Dendritic cell treated with granulocyte-macrophage colony-stimulating factor and Interleukin-4, amounts not matched to agents 40 ng/mL and 50 ng/mL, for 4 days (primary cell): Measurements from ENCODE around the gene NOP9.

Experiments used
- H3K27ac Mint-ChIP-seq: one replicate; pipeline ENCODE4 v1.8.0; 2022; ENCODE audit warnings: mild to moderate bottlenecking, mixed read lengths
- H3K27me3 Mint-ChIP-seq: one replicate; pipeline ENCODE4 v1.8.0; 2022; ENCODE audit warnings: mild to moderate bottlenecking, mixed read lengths
- H3K36me3 Mint-ChIP-seq: one replicate; pipeline ENCODE4 v1.8.0; 2022; ENCODE audit warnings: low read depth, mixed read lengths
- H3K4me1 Mint-ChIP-seq: one replicate; pipeline ENCODE4 v1.8.0; 2022; ENCODE audit warnings: low read depth, mixed read lengths
- H3K4me3 Mint-ChIP-seq: one replicate; pipeline ENCODE4 v1.8.0; 2022; ENCODE audit warnings: mild to moderate bottlenecking, moderate library complexity, mixed read lengths
- H3K9me3 Mint-ChIP-seq: one replicate; pipeline ENCODE4 v1.8.0; 2022; ENCODE audit warnings: mixed read lengths
- intact Hi-C: fragments of 100-400 bp; cut with micrococcal nuclease; formaldehyde crosslinking; loops from one replicate; pipeline ENCODE4 v1.15.0; 2022

The NOP9 gene

GRCh38 chr14:24260026-24260779 lies 39.4 kb upstream of the NOP9 start:
- no peaks in the 10 kb centered on the region for H3K9me3 Mint-ChIP-seq
- no peaks in the 10 kb centered on the region for H3K4me1 Mint-ChIP-seq
- H3K27ac Mint-ChIP-seq = no peak overlapping the region
- H3K4me3 Mint-ChIP-seq = no peak overlapping the region
- H3K36me3 Mint-ChIP-seq = peaks cover 67% of the 10 kb centered on the region
- no peaks in the 10 kb centered on the region for H3K27me3 Mint-ChIP-seq
- intact Hi-C loops = no loop called here

DNA sequence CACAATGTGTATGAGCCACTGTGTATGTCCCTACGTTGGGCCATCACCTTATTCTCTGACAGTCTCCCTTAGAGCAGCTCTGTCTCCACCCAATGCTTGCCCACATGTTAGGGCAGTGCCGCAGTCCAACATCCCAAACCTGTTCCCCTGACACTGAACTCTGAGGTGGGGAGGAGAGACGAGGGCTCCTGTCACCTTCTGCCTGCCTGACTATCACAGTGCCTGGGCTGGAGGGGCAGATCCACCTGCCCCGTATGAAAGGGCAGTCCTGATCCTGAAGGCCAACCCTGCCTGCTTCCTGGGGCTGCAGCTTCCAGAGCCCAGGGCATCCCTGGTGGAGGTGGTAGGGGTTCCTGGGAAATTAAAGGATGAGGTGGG lies 38.9 kb upstream of the NOP9 start:
- Mint-ChIP-seq H3K4me3 (no peak overlapping the region), H3K4me1 (peaks cover 1% of the 10 kb centered on the region), H3K9me3 (no peaks in the 10 kb centered on the region), H3K27ac (no peak overlapping the region), H3K36me3 (peaks cover 62% of the 10 kb centered on the region), H3K27me3 (no peaks in the 10 kb centered on the region)
- intact Hi-C loops = no loop called here

GRCh38 chr14:24261256-24261968 lies 38.2 kb upstream of the NOP9 start:
- intact Hi-C loops = no loop called here
- Mint-ChIP-seq H3K4me3 (no peak overlapping the region), H3K4me1 (peaks cover 8% of the 10 kb centered on the region), H3K36me3 (peaks cover 64% of the 10 kb centered on the region), H3K27ac (no peak overlapping the region), H3K9me3 (no peaks in the 10 kb centered on the region), H3K27me3 (no peaks in the 10 kb centered on the region)

DNA sequence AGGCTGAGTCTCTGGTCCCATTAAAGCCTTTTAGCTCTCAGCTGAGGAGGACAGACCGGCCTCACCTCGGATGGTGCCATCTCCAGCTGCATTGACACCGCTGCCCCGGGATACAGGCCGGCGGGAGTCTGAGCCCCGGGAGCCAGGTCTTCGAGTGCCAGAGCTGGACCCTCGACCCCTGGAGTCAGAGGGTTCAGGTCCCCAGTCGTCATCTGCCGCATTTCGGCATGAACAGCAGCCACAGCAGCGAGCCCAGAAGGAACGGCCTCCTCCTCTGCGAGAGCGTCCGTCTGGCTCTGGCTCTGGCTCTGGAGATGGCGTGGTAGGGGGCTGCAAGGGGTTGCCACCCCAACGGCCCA lies 37.7 kb upstream of the NOP9 start:
- Mint-ChIP-seq H3K27me3 (no peaks in the 10 kb centered on the region), H3K36me3 (peaks cover 66% of the 10 kb centered on the region), H3K4me1 (peaks cover 13% of the 10 kb centered on the region), H3K9me3 (no peaks in the 10 kb centered on the region), H3K27ac (no peak overlapping the region), H3K4me3 (no peak overlapping the region)
- intact Hi-C loops = no loop called here

DNA sequence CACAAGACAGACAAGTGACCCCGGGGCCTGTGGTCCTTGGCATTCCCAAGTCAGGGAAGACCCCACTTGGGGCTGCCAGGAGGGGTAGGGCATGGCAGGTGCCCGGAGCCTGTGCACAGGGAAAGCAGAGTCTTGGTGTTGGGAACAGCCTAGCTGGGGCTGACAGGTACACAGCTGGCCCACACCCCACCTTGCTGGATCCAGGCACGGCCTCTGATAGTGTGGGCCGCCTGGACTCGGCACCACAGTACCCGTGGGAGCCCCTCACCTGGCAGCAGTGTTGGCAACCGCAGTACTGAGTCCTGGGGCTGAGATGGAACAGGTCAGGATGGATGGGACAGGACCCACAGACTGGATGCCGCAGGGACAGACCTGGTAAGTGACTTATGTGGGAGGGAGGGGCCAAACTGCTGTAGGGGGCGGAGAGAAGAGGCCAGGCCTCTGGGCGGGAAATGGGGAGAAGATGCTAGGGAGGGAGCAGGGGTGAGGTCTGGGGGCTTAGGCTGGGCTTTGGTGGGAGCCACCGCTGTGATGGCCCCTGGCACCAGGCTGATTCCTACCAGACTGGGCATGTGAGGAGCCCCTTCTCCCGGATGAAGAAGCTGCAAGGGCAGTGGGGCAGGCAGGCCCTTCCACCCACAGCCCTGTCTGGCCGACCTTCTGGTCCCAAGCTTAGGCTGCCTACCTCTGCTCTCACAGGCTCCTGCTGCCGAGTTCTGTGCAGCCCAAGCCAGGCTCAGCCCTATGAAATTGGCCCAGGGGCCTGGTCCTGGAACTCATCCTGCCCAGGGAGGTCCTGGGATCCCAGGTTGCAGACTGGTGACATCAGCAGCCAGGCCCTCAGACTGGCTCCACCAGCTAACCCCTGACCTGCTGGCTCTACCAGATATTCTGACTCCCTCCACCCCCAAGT lies 36.6 kb upstream of the NOP9 start, which contains the start of gene TGM1:
TGM1 (minus strand) TSS at position 357 of the 913 bp plus-strand sequence. CDS start 825 bp downstream, outside the sequence.
- Mint-ChIP-seq H3K27ac (no peak within 1 kb of the TSS), H3K36me3 (peaks cover 72% of the 10 kb centered on the region), H3K4me3 (no peak within 1 kb of the TSS), H3K27me3 (no peaks in the 10 kb centered on the region), H3K9me3 (no peaks in the 10 kb centered on the region), H3K4me1 (peaks cover 18% of the 10 kb centered on the region)
- intact Hi-C loops = no loop called here

DNA sequence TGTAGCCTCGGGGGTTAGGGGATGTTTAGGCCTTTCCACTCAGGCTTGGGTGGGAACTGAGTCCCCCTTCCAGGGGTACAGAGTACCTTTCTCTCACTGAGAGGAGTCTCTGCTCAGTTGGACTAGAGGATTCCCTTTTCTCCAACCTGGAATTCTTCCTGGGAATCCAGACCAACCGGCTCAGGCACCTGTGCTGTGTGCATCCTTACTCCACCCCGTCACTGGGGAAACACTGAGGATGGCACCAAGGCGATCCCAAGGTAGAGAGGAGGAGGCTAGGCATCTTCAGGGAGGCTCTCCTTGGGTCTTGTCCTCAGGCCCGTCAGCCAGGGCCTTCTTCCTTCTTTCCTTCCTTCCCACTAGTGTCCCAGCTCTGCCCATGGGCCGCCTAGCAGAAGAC lies 35.8 kb upstream of the NOP9 start:
- intact Hi-C loops = no loop called here
- H3K9me3 Mint-ChIP-seq = no peaks in the 10 kb centered on the region
- H3K4me1 Mint-ChIP-seq = peaks cover 18% of the 10 kb centered on the region
- no peak overlapping the region for H3K27ac Mint-ChIP-seq
- peaks cover 72% of the 10 kb centered on the region for H3K36me3 Mint-ChIP-seq
- H3K4me3 Mint-ChIP-seq = no peak overlapping the region
- H3K27me3 Mint-ChIP-seq = no peaks in the 10 kb centered on the region

DNA sequence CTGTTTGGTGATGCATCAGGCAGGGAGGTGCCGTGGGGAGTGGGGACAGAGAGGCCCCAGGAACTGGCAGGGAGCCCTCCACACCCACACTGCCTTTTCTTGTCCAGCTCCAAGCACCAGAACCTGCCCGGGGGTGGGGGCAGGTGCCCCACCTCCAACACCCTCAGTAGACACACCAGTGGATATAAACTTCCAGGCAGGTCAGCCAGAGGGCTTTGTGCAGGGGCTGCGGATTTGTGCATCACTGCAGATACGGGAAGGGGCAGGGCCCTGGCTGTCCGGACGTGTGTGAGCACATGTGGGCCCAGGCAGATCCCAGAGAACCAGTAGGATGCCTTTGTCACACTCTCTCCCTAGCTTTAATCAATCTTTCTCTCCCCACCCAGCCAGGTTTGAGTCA lies 35.4 kb upstream of the NOP9 start:
- Mint-ChIP-seq H3K27me3 (no peaks in the 10 kb centered on the region), H3K4me3 (no peak overlapping the region), H3K9me3 (no peaks in the 10 kb centered on the region), H3K36me3 (peaks cover 72% of the 10 kb centered on the region), H3K4me1 (peaks cover 20% of the 10 kb centered on the region), H3K27ac (no peak overlapping the region)
- intact Hi-C loops = no loop called here

GRCh38 chr14:24266344-24267244 lies 33.1 kb upstream of the NOP9 start:
- intact Hi-C loops = no loop called here
- Mint-ChIP-seq H3K9me3 (no peaks in the 10 kb centered on the region), H3K36me3 (peaks cover 71% of the 10 kb centered on the region), H3K4me3 (no peak overlapping the region), H3K27me3 (no peaks in the 10 kb centered on the region), H3K4me1 (peaks cover 31% of the 10 kb centered on the region), H3K27ac (peak overlapping the region; percentile 11)

- Mint-ChIP-seq H3K27ac (no peak overlapping the region), H3K4me3 (no peak overlapping the region)
Observed at GRCh38 chr14:24267516-24267915, 32.1 kb upstream of the NOP9 start.

GRCh38 chr14:24268225-24268624 lies 31.4 kb upstream of the NOP9 start:
- peaks cover 47% of the 10 kb centered on the region for H3K4me1 Mint-ChIP-seq
- H3K27ac Mint-ChIP-seq = no peak overlapping the region
- H3K4me3 Mint-ChIP-seq = no peak overlapping the region
- no peaks in the 10 kb centered on the region for H3K27me3 Mint-ChIP-seq
- H3K9me3 Mint-ChIP-seq = no peaks in the 10 kb centered on the region
- intact Hi-C loops = no loop called here
- H3K36me3 Mint-ChIP-seq = peaks cover 54% of the 10 kb centered on the region

More at GRCh38 chr14:24267516-24267915, 32.1 kb upstream of the NOP9 start:
- Mint-ChIP-seq H3K27me3 (no peaks in the 10 kb centered on the region), H3K4me1 (peaks cover 40% of the 10 kb centered on the region), H3K36me3 (peaks cover 61% of the 10 kb centered on the region), H3K9me3 (no peaks in the 10 kb centered on the region)
- intact Hi-C loops = no loop called here

DNA sequence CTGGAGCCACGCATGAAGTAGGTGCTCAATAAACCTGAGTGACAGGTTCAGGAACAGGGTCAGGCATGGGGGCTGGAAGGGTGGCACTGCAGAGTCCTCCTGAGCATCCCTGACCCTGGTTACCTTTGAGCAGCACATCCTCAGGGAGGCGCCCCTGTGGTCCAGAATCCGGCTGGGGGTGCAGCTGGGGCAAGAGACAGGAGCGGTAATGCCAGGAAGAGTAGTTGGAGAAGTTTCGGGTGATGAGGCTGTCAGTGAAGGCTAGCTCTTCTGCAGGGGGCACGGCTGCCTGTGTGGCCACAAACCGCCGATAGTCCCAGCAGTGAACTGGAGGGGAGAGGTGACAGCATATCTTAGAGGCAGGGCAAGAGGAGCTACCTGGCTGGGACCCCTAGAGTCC lies 30.3 kb upstream of the NOP9 start:
- no peaks in the 10 kb centered on the region for H3K27me3 Mint-ChIP-seq
- intact Hi-C loops = no loop called here
- H3K27ac Mint-ChIP-seq = no peak overlapping the region
- H3K4me1 Mint-ChIP-seq = peaks cover 58% of the 10 kb centered on the region
- H3K9me3 Mint-ChIP-seq = no peaks in the 10 kb centered on the region
- peaks cover 45% of the 10 kb centered on the region for H3K36me3 Mint-ChIP-seq
- H3K4me3 Mint-ChIP-seq = no peak overlapping the region

DNA sequence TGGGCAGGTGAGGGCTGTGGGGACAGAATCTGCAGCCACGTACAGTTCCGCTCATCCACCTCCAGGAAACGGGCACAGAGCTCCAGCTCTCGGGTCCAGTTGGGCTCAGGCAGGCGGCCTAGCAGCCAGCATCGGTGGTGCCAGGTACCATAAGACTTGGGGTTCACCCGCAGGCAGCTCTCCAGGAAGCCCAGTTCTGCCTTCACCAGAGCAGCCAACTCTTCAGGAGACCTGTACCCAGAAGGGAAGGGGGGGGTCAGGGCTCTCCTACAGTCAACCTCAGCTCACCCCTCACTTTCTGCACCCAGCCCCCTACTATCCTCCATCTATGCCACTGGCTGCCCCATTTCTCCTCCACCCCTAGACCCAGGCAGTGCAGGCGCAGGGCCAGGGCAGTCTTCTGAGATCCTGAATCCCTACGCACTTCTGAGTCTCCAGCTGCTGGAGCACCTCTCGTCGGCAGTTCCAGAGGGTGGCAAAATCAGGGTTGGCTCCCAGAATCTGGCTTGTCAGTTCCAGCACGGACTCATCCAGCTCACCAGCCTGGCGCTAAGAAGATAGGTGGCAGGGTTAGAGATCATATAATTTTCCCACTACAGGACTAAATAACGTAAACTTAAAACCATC lies 29.6 kb upstream of the NOP9 start:
- Mint-ChIP-seq H3K4me1 (peaks cover 61% of the 10 kb centered on the region), H3K9me3 (no peaks in the 10 kb centered on the region), H3K4me3 (no peak overlapping the region), H3K36me3 (peaks cover 45% of the 10 kb centered on the region), H3K27me3 (no peaks in the 10 kb centered on the region), H3K27ac (no peak overlapping the region)
- intact Hi-C loops = loop anchor here (2.0 kb wide), 1 partner anchor 27 kb away; the partner anchor contains the start of gene TINF2
